ENCODE data around the gene RYR3. TPM values are rescaled to one million over a fixed set of nuclear protein-coding genes. Genes with fewer than 3 reads are reported as not detected.
A peak's percentile ranks its signal among the peaks of the same experiment; 100 is the strongest.

The RYR3 gene
- 15.7 TPM for polyA plus RNA-seq (2013)

- H3K36me3 ChIP-seq (ENCODE audit: control insufficient read depth in 4 of 4, insufficient read depth in 4 of 4, low read length in 3 of 4) = no peaks in the 10 kb centered on the region
- H3K9me3 ChIP-seq (ENCODE audit: control extremely low read depth in 1 of 5, control insufficient read depth in 4 of 5, insufficient read depth in 2 of 5, low read depth in 1 of 5, low read length in 4 of 5) = no peaks in the 10 kb centered on the region
- peak in 2 of 3 donors; percentile 49 to 59 for DNase-seq
- under 1% methylated on average over 72 of the region's 84 CpGs for WGBS (ENCODE audit: insufficient coverage)
- H3K4me3 ChIP-seq (ENCODE audit: control insufficient read depth in 1 of 7, extremely low read depth in 1 of 7, insufficient read depth in 4 of 7, low read depth in 2 of 7, low read length in 6 of 7) = peak within 1 kb of the TSS in 6 of 7 experiments; percentile 34 to 72 (median 60)
- H3K27ac ChIP-seq (ENCODE audit: insufficient read depth in 1 of 2, low read depth in 1 of 2, low read length in 2 of 2, poor library complexity in 1 of 2, severe bottlenecking in 2 of 2) = no peak within 1 kb of the TSS
- ChIA-PET POLR2A (interaction anchor here (0.6 kb wide), 2 partner anchors 9 to 319 kb away, joined by 3 to 4 read pairs; no protein-coding TSS in a partner anchor), CTCF (interaction anchor here (0.6 to 3.6 kb wide), 14 partner anchors 18 to 593 kb away, joined by 3 to 31 read pairs (median 4); no protein-coding TSS in a partner anchor)
- H3K27me3 ChIP-seq (replicated peaks in 2 of 5; ENCODE audit: control insufficient read depth in 4 of 5, insufficient read depth in 5 of 5, low read length in 4 of 5) = peaks cover 3 to 42% (median 25%) of the 10 kb centered on the region in 5 experiments
- H3K4me1 ChIP-seq (ENCODE audit: control extremely low read depth in 1 of 4, control insufficient read depth in 4 of 4, insufficient read depth in 4 of 4, low read length in 3 of 4) = peaks cover 0 to 20% (median 12%) of the 10 kb centered on the region in 4 experiments
Measured at GRCh38 chr15:33310481-33311311, at the start of gene RYR3. RYR3 (plus strand) TSS chr15:33310967; CDS start chr15:33311046, 79 bp downstream.

GRCh38 chr15:33262306-33262705 lies 48.5 kb upstream of the RYR3 start:
- ChIA-PET POLR2A (no interaction called here), CTCF (interaction anchor here (0.9 kb wide), 1 partner anchor 19 kb away, joined by 3 read pairs; no protein-coding TSS in a partner anchor)
- Histone ChIP-seq H3K27ac (ENCODE audit: insufficient read depth in 1 of 2, low read depth in 1 of 2, low read length in 2 of 2, poor library complexity in 1 of 2, severe bottlenecking in 2 of 2) (no peak overlapping the region), H3K27me3 (replicated peaks in 2 of 5; ENCODE audit: control insufficient read depth in 4 of 5, insufficient read depth in 5 of 5, low read length in 4 of 5) (no peaks in the 10 kb centered on the region), H3K4me3 (ENCODE audit: control insufficient read depth in 1 of 7, extremely low read depth in 1 of 7, insufficient read depth in 4 of 7, low read depth in 2 of 7, low read length in 6 of 7) (no peak overlapping the region), H3K9me3 (ENCODE audit: control extremely low read depth in 1 of 5, control insufficient read depth in 4 of 5, insufficient read depth in 2 of 5, low read depth in 1 of 5, low read length in 4 of 5) (no peaks in the 10 kb centered on the region), H3K36me3 (ENCODE audit: control insufficient read depth in 4 of 4, insufficient read depth in 4 of 4, low read length in 3 of 4) (no peaks in the 10 kb centered on the region), H3K4me1 (ENCODE audit: control extremely low read depth in 1 of 4, control insufficient read depth in 4 of 4, insufficient read depth in 4 of 4, low read length in 3 of 4) (no peaks in the 10 kb centered on the region)
- WGBS (ENCODE audit: insufficient coverage) = 44% methylated on average over 2 of the region's 2 CpGs
- DNase-seq = peak in 2 of 3 donors; percentile 31 to 50

- H3K36me3 ChIP-seq (ENCODE audit: control insufficient read depth in 4 of 4, insufficient read depth in 4 of 4, low read length in 3 of 4) = no peaks in the 10 kb centered on the region
- no peak overlapping the region for H3K27ac ChIP-seq (ENCODE audit: insufficient read depth in 1 of 2, low read depth in 1 of 2, low read length in 2 of 2, poor library complexity in 1 of 2, severe bottlenecking in 2 of 2)
- no peak overlapping the region for H3K4me3 ChIP-seq (ENCODE audit: control insufficient read depth in 1 of 7, extremely low read depth in 1 of 7, insufficient read depth in 4 of 7, low read depth in 2 of 7, low read length in 6 of 7)
- ChIA-PET CTCF (no interaction called here), POLR2A (no interaction called here)
- peaks cover 0 to 2% (median 0%) of the 10 kb centered on the region in 5 experiments for H3K27me3 ChIP-seq (replicated peaks in 2 of 5; ENCODE audit: control insufficient read depth in 4 of 5, insufficient read depth in 5 of 5, low read length in 4 of 5)
- no CpG with 5 or more reads among the region's 1 CpG for WGBS (ENCODE audit: insufficient coverage)
- peaks cover 0 to 8% (median 0%) of the 10 kb centered on the region in 5 experiments for H3K9me3 ChIP-seq (ENCODE audit: control extremely low read depth in 1 of 5, control insufficient read depth in 4 of 5, insufficient read depth in 2 of 5, low read depth in 1 of 5, low read length in 4 of 5)
- no peaks in the 10 kb centered on the region for H3K4me1 ChIP-seq (ENCODE audit: control extremely low read depth in 1 of 4, control insufficient read depth in 4 of 4, insufficient read depth in 4 of 4, low read length in 3 of 4)
- no peak for DNase-seq
Measured at GRCh38 chr15:33277689-33278088, 33.1 kb upstream of the RYR3 start.

- Histone ChIP-seq H3K9me3 (ENCODE audit: control extremely low read depth in 1 of 5, control insufficient read depth in 4 of 5, insufficient read depth in 2 of 5, low read depth in 1 of 5, low read length in 4 of 5) (peaks cover 0 to 6% (median 0%) of the 10 kb centered on the region in 5 experiments), H3K4me1 (ENCODE audit: control extremely low read depth in 1 of 4, control insufficient read depth in 4 of 4, insufficient read depth in 4 of 4, low read length in 3 of 4) (no peaks in the 10 kb centered on the region), H3K27ac (ENCODE audit: insufficient read depth in 1 of 2, low read depth in 1 of 2, low read length in 2 of 2, poor library complexity in 1 of 2, severe bottlenecking in 2 of 2) (no peak overlapping the region), H3K27me3 (replicated peaks in 2 of 5; ENCODE audit: control insufficient read depth in 4 of 5, insufficient read depth in 5 of 5, low read length in 4 of 5) (peaks cover 0 to 2% (median 0%) of the 10 kb centered on the region in 5 experiments), H3K36me3 (ENCODE audit: control insufficient read depth in 4 of 4, insufficient read depth in 4 of 4, low read length in 3 of 4) (no peaks in the 10 kb centered on the region), H3K4me3 (ENCODE audit: control insufficient read depth in 1 of 7, extremely low read depth in 1 of 7, insufficient read depth in 4 of 7, low read depth in 2 of 7, low read length in 6 of 7) (no peak overlapping the region)
- WGBS (ENCODE audit: insufficient coverage) = 100% methylated on average over 3 of the region's 4 CpGs
- POLR2A ChIA-PET = no interaction called here
- DNase-seq = no peak
- CTCF ChIA-PET = interaction anchor here (1.0 to 1.1 kb wide), 2 partner anchors 12 to 421 kb away, joined by 3 read pairs; no protein-coding TSS in a partner anchor
Measured at GRCh38 chr15:33278816-33279612, 31.8 kb upstream of the RYR3 start.

- H3K36me3 ChIP-seq (ENCODE audit: control insufficient read depth in 4 of 4, insufficient read depth in 4 of 4, low read length in 3 of 4) = no peaks in the 10 kb centered on the region
- WGBS (ENCODE audit: insufficient coverage) = 96% methylated on average over 3 of the region's 6 CpGs
- no peak overlapping the region for H3K4me3 ChIP-seq (ENCODE audit: control insufficient read depth in 1 of 7, extremely low read depth in 1 of 7, insufficient read depth in 4 of 7, low read depth in 2 of 7, low read length in 6 of 7)
- no peaks in the 10 kb centered on the region for H3K4me1 ChIP-seq (ENCODE audit: control extremely low read depth in 1 of 4, control insufficient read depth in 4 of 4, insufficient read depth in 4 of 4, low read length in 3 of 4)
- H3K27me3 ChIP-seq (replicated peaks in 2 of 5; ENCODE audit: control insufficient read depth in 4 of 5, insufficient read depth in 5 of 5, low read length in 4 of 5) = peaks cover 0 to 2% (median 0%) of the 10 kb centered on the region in 5 experiments
- ChIA-PET POLR2A (no interaction called here), CTCF (interaction anchor here (1.1 kb wide), 1 partner anchor 421 kb away, joined by 3 read pairs; no protein-coding TSS in a partner anchor)
- peaks cover 0 to 2% (median 0%) of the 10 kb centered on the region in 5 experiments for H3K9me3 ChIP-seq (ENCODE audit: control extremely low read depth in 1 of 5, control insufficient read depth in 4 of 5, insufficient read depth in 2 of 5, low read depth in 1 of 5, low read length in 4 of 5)
- DNase-seq = no peak
- H3K27ac ChIP-seq (ENCODE audit: insufficient read depth in 1 of 2, low read depth in 1 of 2, low read length in 2 of 2, poor library complexity in 1 of 2, severe bottlenecking in 2 of 2) = no peak overlapping the region
Measured at GRCh38 chr15:33279613-33280205, 31.1 kb upstream of the RYR3 start.

- no peaks in the 10 kb centered on the region for H3K9me3 ChIP-seq (ENCODE audit: control extremely low read depth in 1 of 5, control insufficient read depth in 4 of 5, insufficient read depth in 2 of 5, low read depth in 1 of 5, low read length in 4 of 5)
- DNase-seq = no peak
- H3K27me3 ChIP-seq (replicated peaks in 2 of 5; ENCODE audit: control insufficient read depth in 4 of 5, insufficient read depth in 5 of 5, low read length in 4 of 5) = no peaks in the 10 kb centered on the region
- no peak overlapping the region for H3K4me3 ChIP-seq (ENCODE audit: control insufficient read depth in 1 of 7, extremely low read depth in 1 of 7, insufficient read depth in 4 of 7, low read depth in 2 of 7, low read length in 6 of 7)
- H3K27ac ChIP-seq (ENCODE audit: insufficient read depth in 1 of 2, low read depth in 1 of 2, low read length in 2 of 2, poor library complexity in 1 of 2, severe bottlenecking in 2 of 2) = no peak overlapping the region
- POLR2A ChIA-PET = no interaction called here
- no peaks in the 10 kb centered on the region for H3K4me1 ChIP-seq (ENCODE audit: control extremely low read depth in 1 of 4, control insufficient read depth in 4 of 4, insufficient read depth in 4 of 4, low read length in 3 of 4)
- CTCF ChIA-PET = interaction anchor here (0.9 to 2.7 kb wide), 3 partner anchors 10 to 418 kb away, joined by 3 to 7 read pairs (median 6); no protein-coding TSS in a partner anchor
- 92% methylated on average over 4 of the region's 6 CpGs for WGBS (ENCODE audit: insufficient coverage)
- H3K36me3 ChIP-seq (ENCODE audit: control insufficient read depth in 4 of 4, insufficient read depth in 4 of 4, low read length in 3 of 4) = no peaks in the 10 kb centered on the region
Measured at GRCh38 chr15:33282226-33283020, 28.3 kb upstream of the RYR3 start.
